Stimulated activated CD8-positive, alpha-beta memory T cell treated with anti-CD3 and anti-CD28 coated beads, Interleukin-15, amount 100 ng/mL, for 1 hour (primary cell): Measurements from ENCODE around the gene BDKRB2.

Experiments used
- DNase-seq: peaks from one replicate; pipeline ENCODE4 v3.0.0-alpha.2; 2020; ENCODE audit warnings: low read depth

The BDKRB2 gene

GRCh38 chr14:96252999-96253539 lies 48.4 kb downstream of the BDKRB2 start:
- no peak for DNase-seq

DNA sequence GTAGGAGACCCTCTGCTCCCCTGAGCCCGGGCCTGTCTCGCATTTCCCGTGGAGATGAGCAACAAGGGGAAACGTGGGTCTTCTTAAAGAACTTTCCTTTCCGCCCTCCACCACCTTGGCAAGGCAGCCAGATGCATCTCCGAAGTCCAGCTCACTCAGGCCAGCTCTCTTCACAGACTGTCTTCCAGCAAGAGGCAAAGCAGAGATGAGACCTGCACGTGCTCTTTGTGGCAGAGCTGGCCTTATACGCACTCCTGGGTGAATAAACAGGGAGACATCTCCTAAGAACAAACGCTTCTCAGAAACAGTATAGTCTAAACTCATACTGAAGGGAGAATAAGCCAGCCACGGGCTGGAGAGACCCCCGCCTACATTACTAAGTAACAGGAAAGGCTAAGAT lies 50.0 kb downstream of the BDKRB2 start:
- no peak for DNase-seq

DNA sequence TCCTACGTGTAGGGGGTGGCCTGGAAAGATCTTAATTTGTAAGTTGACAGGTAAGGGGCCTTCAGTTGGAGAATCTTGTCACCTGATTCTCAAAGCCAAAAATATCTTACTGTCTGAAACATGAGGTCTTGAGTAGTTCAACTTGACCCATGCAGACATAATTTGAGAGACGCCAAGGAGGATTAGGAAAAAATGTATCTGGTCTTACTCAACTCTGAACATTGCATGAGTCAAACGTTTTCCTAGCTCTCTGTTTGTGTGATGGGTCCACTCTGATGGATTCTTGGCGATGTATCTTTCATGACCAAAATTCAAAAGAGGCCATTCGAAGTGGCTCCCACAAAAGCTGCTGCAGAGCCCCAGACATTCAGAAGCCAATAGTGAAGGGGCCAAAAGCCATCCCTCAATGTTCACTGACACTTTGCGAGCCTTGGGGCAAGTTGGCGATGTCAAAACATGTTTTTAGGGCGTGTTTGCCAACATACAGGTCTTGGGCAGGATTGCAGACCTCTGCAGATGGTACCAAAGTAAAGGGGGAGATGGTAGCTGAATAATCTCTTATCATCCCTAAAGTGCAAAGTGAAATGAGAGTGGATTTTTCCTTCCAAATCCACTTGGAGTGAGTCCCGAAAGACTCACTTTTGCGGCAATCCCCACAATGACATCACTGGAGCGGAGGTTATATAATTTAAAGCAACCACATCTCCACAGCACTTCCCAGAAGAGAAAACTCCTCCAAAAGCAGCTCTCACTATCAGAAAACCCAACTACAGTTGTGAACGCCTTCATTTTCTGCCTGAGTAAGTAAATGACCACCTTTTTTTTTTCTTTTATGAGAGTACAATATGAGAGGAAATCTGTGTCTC lies 51.1 kb downstream of the BDKRB2 start, which contains the start of gene BDKRB1:
Gene BDKRB1, plus strand, starts transcription at position 710 of the 866 bp plus-strand sequence. CDS start 7,473 bp downstream, outside the sequence.
- DNase-seq: no peak

DNA sequence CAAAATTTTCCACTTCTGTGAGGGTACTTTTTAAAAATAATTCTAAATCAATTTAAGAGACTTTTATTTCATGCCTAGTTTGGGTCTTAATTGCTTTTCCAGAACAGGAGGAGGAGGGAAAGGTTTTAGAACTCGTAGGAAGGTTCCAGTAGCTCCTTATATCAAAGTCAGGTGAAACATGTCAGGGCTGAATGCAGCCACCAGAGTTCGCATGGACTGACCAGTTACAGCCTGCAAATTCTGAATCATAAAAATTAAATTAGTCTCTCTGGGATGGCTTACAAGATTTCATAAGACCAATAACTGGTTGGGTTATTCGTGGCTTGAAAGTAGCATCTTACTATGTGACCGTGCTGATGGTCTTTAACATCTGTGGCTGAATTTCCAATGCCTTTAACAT lies 51.8 kb downstream of the BDKRB2 start:
- no peak for DNase-seq

DNA sequence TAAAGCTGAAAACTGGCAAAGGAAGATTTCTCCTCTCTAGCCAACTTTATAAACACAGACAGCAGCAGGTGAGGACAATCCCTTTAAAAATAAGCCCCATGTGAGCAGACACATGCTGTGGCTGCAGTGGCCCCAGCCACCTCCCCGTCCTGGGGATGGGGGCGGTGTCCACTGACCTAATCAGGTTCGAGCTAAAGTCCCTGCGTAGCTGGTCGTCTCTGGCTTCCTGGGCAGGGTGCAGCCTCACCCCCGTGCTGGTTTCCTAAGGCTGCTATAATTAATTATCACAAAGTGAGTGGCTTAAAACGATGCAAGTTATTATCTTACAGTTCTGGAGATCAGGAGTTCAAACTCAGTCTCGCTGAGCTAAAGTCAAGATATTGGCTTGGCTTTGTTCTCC lies 52.4 kb downstream of the BDKRB2 start:
- no peak for DNase-seq

DNA sequence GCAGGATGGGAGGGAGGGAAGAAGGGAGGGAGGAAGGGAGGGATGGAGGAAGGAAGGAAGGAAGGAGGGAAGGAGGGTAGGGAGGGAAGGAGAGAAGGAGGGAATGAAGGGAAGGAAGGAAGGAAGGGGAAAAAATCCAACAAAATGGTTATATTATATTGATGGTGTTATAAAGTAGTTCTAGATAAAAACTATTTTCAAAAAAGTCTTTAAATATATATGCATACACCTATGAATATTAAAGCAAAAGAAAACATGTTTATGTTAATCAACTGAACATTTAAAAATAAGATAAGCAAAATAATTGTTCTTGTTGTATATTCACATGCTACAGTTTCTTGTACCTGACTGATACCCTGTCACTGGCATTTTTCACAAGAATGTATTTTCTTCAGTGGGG lies 53.3 kb downstream of the BDKRB2 start:
- DNase-seq: no peak

DNA sequence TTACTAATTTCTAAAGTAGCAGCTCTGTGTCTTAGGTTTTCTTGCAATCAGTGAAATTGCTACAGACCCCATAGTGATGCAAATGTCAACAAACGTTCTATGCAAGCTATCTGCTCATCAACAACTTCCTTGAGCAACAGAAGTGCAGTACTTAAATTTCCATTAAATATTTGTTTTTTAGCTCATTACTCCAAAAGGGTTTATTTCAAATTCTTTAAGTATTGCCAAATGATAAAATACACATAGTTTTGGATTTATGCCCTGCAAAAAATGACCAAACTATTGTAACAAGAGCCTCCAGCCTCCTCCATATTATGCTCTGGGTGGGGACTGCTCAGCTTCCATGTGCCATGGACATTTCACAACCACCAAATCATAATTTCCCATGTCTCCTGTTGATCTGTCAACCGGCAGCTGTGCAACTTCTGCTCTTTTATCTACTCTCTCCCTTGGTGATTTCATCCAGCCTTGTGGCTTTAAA lies 55.7 kb downstream of the BDKRB2 start:
- DNase-seq: no peak

DNA sequence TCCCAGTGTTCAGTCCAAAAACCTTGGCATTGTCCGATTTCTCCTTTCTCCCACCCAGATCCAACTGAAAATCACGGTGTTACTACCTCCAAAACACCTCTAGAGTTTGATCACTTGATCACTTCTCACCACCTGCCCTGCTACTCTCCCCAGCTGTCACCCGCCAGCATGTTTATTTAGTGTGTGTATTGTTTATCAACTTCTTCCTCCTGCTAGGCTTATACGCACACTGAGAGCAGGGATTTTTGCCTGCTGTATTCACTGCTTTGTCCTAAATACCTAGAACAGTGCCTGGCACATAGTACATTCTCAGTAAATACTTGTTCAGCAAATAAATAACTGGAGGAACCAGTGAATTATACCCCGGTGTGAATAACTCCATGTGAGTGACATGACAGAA lies 56.4 kb downstream of the BDKRB2 start:
- DNase-seq: no peak

GRCh38 chr14:96261772-96262655 lies 57.4 kb downstream of the BDKRB2 start:
- DNase-seq: no peak

DNA sequence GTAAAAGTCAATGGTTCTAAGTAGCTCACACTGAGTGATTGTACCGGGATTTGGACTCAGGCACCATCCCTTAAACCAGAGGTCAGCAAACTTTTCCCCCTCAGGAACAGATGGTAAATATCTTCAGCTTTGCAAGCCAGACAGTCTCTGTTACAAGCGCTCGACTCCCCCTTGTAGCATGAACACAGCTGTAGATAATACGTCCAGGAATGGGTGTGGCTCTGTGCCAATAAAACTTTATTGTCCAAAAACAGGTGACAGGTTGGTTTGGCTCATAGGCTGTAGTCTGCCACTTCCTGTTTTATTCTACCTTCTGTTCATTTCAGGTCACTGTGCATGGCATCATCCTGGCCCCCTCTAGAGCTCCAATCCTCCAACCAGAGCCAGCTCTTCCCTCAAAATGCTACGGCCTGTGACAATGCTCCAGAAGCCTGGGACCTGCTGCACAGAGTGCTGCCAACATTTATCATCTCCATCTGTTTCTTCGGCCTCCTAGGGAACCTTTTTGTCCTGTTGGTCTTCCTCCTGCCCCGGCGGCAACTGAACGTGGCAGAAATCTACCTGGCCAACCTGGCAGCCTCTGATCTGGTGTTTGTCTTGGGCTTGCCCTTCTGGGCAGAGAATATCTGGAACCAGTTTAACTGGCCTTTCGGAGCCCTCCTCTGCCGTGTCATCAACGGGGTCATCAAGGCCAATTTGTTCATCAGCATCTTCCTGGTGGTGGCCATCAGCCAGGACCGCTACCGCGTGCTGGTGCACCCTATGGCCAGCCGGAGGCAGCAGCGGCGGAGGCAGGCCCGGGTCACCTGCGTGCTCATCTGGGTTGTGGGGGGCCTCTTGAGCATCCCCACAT lies 58.9 kb downstream of the BDKRB2 start:
- DNase-seq: no peak

DNA sequence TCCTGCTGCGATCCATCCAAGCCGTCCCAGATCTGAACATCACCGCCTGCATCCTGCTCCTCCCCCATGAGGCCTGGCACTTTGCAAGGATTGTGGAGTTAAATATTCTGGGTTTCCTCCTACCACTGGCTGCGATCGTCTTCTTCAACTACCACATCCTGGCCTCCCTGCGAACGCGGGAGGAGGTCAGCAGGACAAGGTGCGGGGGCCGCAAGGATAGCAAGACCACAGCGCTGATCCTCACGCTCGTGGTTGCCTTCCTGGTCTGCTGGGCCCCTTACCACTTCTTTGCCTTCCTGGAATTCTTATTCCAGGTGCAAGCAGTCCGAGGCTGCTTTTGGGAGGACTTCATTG lies 59.5 kb downstream of the BDKRB2 start:
- DNase-seq: no peak

- DNase-seq: no peak
These were observed 60.2 kb downstream of the BDKRB2 start for GRCh38 chr14:96264853-96265252.

DNA sequence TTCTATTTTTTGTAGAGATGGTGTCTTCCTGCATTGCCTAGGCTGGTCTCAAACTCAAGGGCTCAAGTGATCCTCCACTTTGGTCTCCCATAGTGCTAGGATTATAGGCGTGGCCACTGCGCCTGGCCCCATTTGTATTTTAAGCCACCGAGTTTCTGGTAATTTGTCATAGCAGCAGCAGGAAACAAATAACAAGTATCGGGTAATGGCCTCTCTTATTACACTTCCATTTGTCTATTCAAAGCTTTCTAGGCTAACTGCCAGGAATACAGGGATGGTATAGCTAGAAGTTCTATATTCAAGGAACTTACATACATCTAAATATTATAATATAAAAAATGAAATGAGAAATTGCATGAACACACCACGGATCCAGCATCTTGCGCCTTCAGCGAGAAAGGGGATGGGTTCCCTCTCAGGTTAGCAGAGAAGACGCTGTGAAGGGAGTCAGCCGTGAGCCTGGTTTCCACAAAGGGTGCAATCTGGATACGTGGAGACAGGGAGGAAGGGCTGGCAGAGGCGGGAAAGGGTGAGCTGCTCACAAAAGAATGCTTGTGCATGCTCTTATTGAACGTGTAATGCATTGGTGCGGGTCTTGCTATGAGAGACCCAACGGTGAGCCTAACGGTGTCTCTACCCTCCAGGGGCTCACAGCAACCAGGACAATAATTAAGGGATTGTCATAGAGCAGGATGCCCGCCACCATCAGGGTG lies 60.9 kb downstream of the BDKRB2 start:
- no peak for DNase-seq

GRCh38 chr14:96267336-96267735 lies 62.7 kb downstream of the BDKRB2 start:
- no peak for DNase-seq

DNA sequence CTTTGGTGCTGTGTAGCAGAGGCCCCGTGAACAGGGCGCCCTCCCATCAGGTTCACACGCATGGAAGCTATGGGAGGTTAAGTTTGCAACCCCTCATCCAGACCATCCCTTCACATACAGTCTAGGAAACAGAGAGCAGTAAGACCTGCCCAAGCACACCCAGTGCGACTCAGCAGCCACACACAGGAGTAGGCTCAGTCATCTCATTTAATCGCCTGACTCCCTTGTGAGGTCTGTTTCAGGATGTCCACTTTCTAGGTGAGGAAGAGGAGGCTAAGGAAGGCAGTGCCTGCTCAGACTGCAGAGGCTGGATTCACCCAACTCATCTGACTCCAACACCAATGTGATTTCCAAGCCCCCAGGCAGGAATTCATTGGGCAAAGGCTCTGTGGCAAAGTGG lies 63.3 kb downstream of the BDKRB2 start:
- no peak for DNase-seq

GRCh38 chr14:96268431-96269358 lies 64.1 kb downstream of the BDKRB2 start:
- no peak for DNase-seq

DNA sequence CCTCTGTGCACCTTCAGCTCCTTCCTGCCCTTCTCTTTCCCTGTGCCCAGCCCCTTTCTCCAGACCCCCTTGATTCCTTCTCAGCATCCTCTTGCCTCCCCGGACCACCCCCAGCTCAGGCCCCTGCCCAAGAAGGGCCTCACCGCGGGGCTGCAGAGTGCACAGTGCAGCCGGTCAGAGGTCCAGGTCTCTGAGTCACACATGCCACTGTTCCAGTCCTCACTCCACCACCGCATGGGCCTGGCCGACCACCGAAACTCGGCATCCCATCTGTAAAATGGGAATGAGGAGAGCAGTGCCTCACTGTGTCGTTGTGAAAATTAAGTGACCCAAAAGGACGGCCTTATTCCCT lies 64.7 kb downstream of the BDKRB2 start:
- DNase-seq: no peak

DNA sequence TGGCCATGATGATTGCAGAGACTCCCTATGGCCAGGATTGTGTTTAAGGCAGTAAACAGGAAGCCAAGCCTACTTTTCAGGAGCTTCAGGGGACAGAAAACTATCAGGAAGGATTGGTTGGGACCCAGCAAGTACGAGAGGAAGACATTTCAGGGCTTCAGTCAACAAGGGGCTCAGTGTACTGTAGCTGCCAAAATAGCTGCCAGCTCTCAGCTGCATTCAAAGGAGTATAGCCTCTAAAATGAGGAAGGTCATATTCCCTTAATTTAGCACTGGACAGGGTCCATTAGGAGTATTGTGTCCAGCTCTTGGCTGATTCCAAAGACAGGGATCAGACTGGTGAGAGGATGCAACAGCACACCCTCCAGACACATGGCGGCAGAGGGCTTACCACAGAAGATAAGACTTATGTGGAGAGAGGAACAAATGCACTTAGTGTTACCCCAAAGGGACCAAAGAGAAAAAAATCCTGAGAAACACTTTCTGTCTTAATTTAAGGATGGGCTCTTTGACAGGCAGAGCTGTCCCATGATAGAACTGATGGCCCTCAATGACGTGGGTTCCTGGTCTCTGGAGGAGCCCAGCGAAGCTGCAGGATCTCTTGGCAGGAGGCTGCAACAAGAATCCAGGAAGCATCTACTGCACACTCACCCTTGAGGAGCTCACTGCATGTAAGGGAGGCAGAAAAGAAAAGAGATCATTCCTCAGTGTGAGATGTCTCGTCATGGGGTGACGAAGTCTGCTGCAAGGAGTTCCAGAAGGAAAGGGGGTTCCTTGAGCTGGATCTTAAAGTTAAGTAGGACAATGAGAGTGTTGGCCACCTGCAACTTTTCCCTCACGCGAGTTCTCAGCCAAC lies 66.2 kb downstream of the BDKRB2 start:
- DNase-seq: no peak

DNA sequence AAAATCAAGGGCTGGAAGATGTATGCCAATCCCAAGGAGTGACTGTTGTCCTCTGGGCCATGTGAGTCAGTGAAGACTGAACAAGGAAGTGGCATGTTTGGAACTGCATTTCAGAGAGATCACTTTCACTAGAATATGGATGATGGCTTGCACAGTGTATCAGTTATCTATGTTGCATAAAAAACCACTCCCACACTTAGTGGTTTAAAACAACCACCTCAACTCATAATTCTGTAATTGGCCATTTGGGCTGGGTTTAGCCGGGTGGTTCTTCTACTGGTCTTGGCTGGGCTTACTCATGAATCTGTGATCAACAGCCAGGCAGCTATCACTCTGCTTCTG lies 66.8 kb downstream of the BDKRB2 start:
- DNase-seq: no peak
